Panc1 (cell line): ENCODE data around the gene P2RY1. TPM values are rescaled to one million over a fixed set of nuclear protein-coding genes. Genes with fewer than 3 reads are reported as not detected.

Experiments
- ATAC-seq: fragments of 200-7000 bp; cut with Tn5 transposase; 2 replicates; pipeline ENCODE4 v1.9.1; 2020; ENCODE audit warnings: mild to moderate bottlenecking, moderate library complexity
- BruUV-seq: library from RNA; stranded (reverse); fragments of 400-500 nt; replicated peaks from 2 replicates; lab custom pipeline; 2021; lab: Mats Ljungman, UMichigan
- CTCF ChIA-PET: fragments of 300-600 bp; sonication (Branson Sonifier 250); formaldehyde crosslinking; loops from one replicate; lab custom pipeline; 2022; ENCODE audit warnings: antibody characterized with exemption; lab: Charles Lee
- POLR2A ChIA-PET: fragments of 300-600 bp; sonication (Branson Sonifier 250); formaldehyde crosslinking; loops from one replicate; lab custom pipeline; 2022; ENCODE audit warnings: antibody characterized with exemption; lab: Charles Lee
- DNase-seq: peaks from one replicate; pipeline ENCODE4 v3.0.0-alpha.2; 2010; ENCODE audit warnings: low read depth, low spot score
- H3K27ac ChIP-seq: 2 replicates; pipeline ENCODE4 v1.5.1; 2011; ENCODE audit warnings: mild to moderate bottlenecking, low read length, inconsistent platforms
- H3K27me3 ChIP-seq: fragments of 200-500 bp; sonication (Bioruptor generic); 2 replicates; pipeline ENCODE4 v1.6.0; 2014; ENCODE audit warnings: low read length, inconsistent platforms; ENCODE audit not compliant: control insufficient read depth, insufficient read depth
- H3K36me3 ChIP-seq: fragments of 200-500 bp; sonication (Bioruptor generic); 2 replicates; pipeline ENCODE4 v1.5.1; 2014; ENCODE audit warnings: inconsistent platforms, mild to moderate bottlenecking, low read length, moderate library complexity; ENCODE audit not compliant: control insufficient read depth, insufficient read depth
- H3K4me1 ChIP-seq: 2 replicates; pipeline ENCODE4 v1.5.1; 2011; ENCODE audit warnings: inconsistent platforms, mild to moderate bottlenecking, low read length, moderate library complexity; ENCODE audit not compliant: control insufficient read depth, insufficient read depth
- H3K4me3 ChIP-seq, 2 experiments: 2 replicates each; pipeline ENCODE4 v1.5.1; 2011 to 2012; ENCODE audit warnings: low read depth in 2 of 2, low read length in 2 of 2, mild to moderate bottlenecking in 2 of 2, inconsistent platforms in 1 of 2, moderate library complexity in 1 of 2
- H3K9me3 ChIP-seq: fragments of 200-500 bp; sonication (Bioruptor generic); 2 replicates; pipeline ENCODE4 v1.5.1; 2014; ENCODE audit warnings: low read depth, mild to moderate bottlenecking, inconsistent platforms, low read length, moderate library complexity; ENCODE audit not compliant: control insufficient read depth, insufficient read depth
- CTCF ChIP-seq: fragments of 450-650 bp; IDR thresholded peaks from 2 replicates; pipeline ENCODE4 v1.5.1; 2017; ENCODE audit warnings: mild to moderate bottlenecking
- POLR2AphosphoS5 ChIP-seq: IDR thresholded peaks from 2 replicates; pipeline ENCODE4 v1.6.1; 2012; ENCODE audit warnings: mild to moderate bottlenecking, low read depth, low read length, moderate library complexity
- SIN3A ChIP-seq: IDR thresholded peaks from 2 replicates; pipeline ENCODE4 v1.6.1; 2012; ENCODE audit warnings: low read depth, mild to moderate bottlenecking, low read length, moderate library complexity, borderline replicate concordance; ENCODE audit not compliant: insufficient read depth
- TCF7L2 ChIP-seq: IDR thresholded peaks from 2 replicates; pipeline ENCODE4 v1.6.1; 2011; ENCODE audit warnings: mild to moderate bottlenecking, low read depth, low read length, inconsistent platforms
- in situ Hi-C: cut with HindIII; loops from 2 replicates; pipeline ENCODE4 v1.10.0; 2016; ENCODE audit warnings: low sequenced_read_pairs, low pct_unique_long_range_greater_than_20kb
- intact Hi-C: fragments of 100-400 bp; cut with micrococcal nuclease; formaldehyde crosslinking; loops from one replicate; pipeline ENCODE4 v1.10.0; 2022; ENCODE audit not compliant: unreplicated experiment
- total RNA-seq: library from RNA; stranded (reverse); gene quantifications from one replicate; pipeline ENCODE4 v1.2.1, GENCODE V29; 2021; ENCODE audit not compliant: unreplicated experiment
- TF ChIP-seq, protein P1 (sequence below), 2 experiments: IDR thresholded peaks; 2 replicates each; pipeline ENCODE4 v1.6.1; 2011 to 2012; ENCODE audit warnings: low read depth in 2 of 2, control low read depth in 1 of 2, low read length in 1 of 2, mild to moderate bottlenecking in 1 of 2, moderate library complexity in 1 of 2; ENCODE audit not compliant: insufficient read depth in 1 of 2

Gene P2RY1
- total RNA-seq, 1 experiment from 2014 or later = 0.08 TPM

GRCh38 chr3:152879790-152880174, 44.9 kb downstream of the P2RY1 start:
- DNase-seq = no peak
- POLR2A ChIA-PET = no interaction called here

GRCh38 chr3:152885076-152885475, 50.1 kb downstream of the P2RY1 start:
- no peak overlapping the region for H3K27ac ChIP-seq
- ATAC-seq (no peak), DNase-seq (no peak)
- TF ChIP-seq TCF7L2 (no peak), CTCF (no peak), POLR2AphosphoS5 (no peak), SIN3A (no peak)
- TF ChIP-seq, protein P1, sequence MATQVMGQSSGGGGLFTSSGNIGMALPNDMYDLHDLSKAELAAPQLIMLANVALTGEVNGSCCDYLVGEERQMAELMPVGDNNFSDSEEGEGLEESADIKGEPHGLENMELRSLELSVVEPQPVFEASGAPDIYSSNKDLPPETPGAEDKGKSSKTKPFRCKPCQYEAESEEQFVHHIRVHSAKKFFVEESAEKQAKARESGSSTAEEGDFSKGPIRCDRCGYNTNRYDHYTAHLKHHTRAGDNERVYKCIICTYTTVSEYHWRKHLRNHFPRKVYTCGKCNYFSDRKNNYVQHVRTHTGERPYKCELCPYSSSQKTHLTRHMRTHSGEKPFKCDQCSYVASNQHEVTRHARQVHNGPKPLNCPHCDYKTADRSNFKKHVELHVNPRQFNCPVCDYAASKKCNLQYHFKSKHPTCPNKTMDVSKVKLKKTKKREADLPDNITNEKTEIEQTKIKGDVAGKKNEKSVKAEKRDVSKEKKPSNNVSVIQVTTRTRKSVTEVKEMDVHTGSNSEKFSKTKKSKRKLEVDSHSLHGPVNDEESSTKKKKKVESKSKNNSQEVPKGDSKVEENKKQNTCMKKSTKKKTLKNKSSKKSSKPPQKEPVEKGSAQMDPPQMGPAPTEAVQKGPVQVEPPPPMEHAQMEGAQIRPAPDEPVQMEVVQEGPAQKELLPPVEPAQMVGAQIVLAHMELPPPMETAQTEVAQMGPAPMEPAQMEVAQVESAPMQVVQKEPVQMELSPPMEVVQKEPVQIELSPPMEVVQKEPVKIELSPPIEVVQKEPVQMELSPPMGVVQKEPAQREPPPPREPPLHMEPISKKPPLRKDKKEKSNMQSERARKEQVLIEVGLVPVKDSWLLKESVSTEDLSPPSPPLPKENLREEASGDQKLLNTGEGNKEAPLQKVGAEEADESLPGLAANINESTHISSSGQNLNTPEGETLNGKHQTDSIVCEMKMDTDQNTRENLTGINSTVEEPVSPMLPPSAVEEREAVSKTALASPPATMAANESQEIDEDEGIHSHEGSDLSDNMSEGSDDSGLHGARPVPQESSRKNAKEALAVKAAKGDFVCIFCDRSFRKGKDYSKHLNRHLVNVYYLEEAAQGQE (IDR thresholded peaks at IDR 0.05; ENCODE audit: insufficient read depth in 1 of 2, low read depth in 2 of 2, low read length in 1 of 2) = no peak
- H3K4me1 ChIP-seq = no peaks in the 10 kb centered on the region
- in situ Hi-C loops (no loop called here), intact Hi-C loops (no loop called here)
- H3K36me3 ChIP-seq = no peaks in the 10 kb centered on the region
- H3K27me3 ChIP-seq = no peaks in the 10 kb centered on the region
- no peak overlapping the region for H3K4me3 ChIP-seq
- no peaks in the 10 kb centered on the region for H3K9me3 ChIP-seq
- ChIA-PET POLR2A (no interaction called here), CTCF (no interaction called here)
- no TSS peak for BruUV-seq

More at GRCh38 chr3:152879790-152880174, 44.9 kb downstream of the P2RY1 start:
- intact Hi-C loops = no loop called here
- no peak for TF ChIP-seq SIN3A
- TF ChIP-seq CTCF = no peak
- no peak for TF ChIP-seq POLR2AphosphoS5
- TF ChIP-seq, protein P1 (IDR thresholded peaks at IDR 0.05; ENCODE audit: insufficient read depth in 1 of 2, low read depth in 2 of 2, low read length in 1 of 2) = no peak
- no peak for TF ChIP-seq TCF7L2
- CTCF ChIA-PET = no interaction called here
- no peak overlapping the region for H3K4me3 ChIP-seq
- no peaks in the 10 kb centered on the region for H3K27me3 ChIP-seq
- H3K36me3 ChIP-seq = no peaks in the 10 kb centered on the region
- H3K4me1 ChIP-seq = no peaks in the 10 kb centered on the region
- no peaks in the 10 kb centered on the region for H3K9me3 ChIP-seq
- in situ Hi-C loops = no loop called here
- no peak for ATAC-seq
- BruUV-seq = no TSS peak
- H3K27ac ChIP-seq = no peak overlapping the region
